AG04449 (cell line): ENCODE results near the gene PPA1.

Experiments used
- CTCF ChIA-PET: fragments of 350-600 bp; formaldehyde crosslinking; extraction: SDS; loops from one replicate; lab custom pipeline; 2021; ENCODE audit warnings: antibody characterized with exemption; lab: Yijun Ruan, JAX
- POLR2A ChIA-PET: fragments of 400-600, 350-600 bp; formaldehyde crosslinking; extraction: SDS; loops from one replicate; lab custom pipeline; 2020; ENCODE audit warnings: antibody characterized with exemption, inconsistent platforms; lab: Yijun Ruan, JAX
- DNase-seq: peaks from one replicate; pipeline ENCODE4 v3.0.0-alpha.2; 2010; ENCODE audit warnings: low read depth, low spot score
- H3K4me3 ChIP-seq: 2 replicates; pipeline ENCODE4 v1.5.1; 2011; ENCODE audit warnings: low read depth, mild to moderate bottlenecking, control low read depth, low read length
- CTCF ChIP-seq: IDR thresholded peaks from one replicate; pipeline ENCODE4 v1.5.1; 2011; ENCODE audit warnings: mild to moderate bottlenecking, moderate library complexity, low read length, control low read depth, inconsistent platforms; ENCODE audit not compliant: insufficient read depth; ENCODE audit errors: missing control alignments

Gene PPA1

GRCh38 chr10:70176441-70176840 lies 56.8 kb downstream of the PPA1 start:
- TF ChIP-seq CTCF, result no peak
- DNase-seq, result no peak
- H3K4me3 ChIP-seq, result no peak overlapping the region
- ChIA-PET POLR2A (no interaction called here), CTCF (interaction anchor here (1.3 kb wide), 1 partner anchor 14 kb away, joined by 4 read pairs; no protein-coding TSS in a partner anchor)

- CTCF ChIA-PET, result interaction anchor here (1.3 to 2.0 kb wide), 2 partner anchors 15 to 29 kb away, joined by 3 to 7 read pairs; partner anchors contain the start of gene TYSND1
- no peak for TF ChIP-seq CTCF
- POLR2A ChIA-PET, result no interaction called here
Observed at GRCh38 chr10:70175516-70175915, 57.7 kb downstream of the PPA1 start.

GRCh38 chr10:70174058-70174741 lies 59.0 kb downstream of the PPA1 start:
- ChIA-PET POLR2A (no interaction called here), CTCF (interaction anchor here (2.0 kb wide), 1 partner anchor 28 kb away, joined by 7 read pairs; the partner anchor contains the start of gene TYSND1)
- no peak for DNase-seq
- no peak for TF ChIP-seq CTCF
- no peak overlapping the region for H3K4me3 ChIP-seq

More at GRCh38 chr10:70175516-70175915, 57.7 kb downstream of the PPA1 start:
- H3K4me3 ChIP-seq, result no peak overlapping the region
- DNase-seq, result no peak

- ChIA-PET CTCF (interaction anchor here (1.5 to 4.4 kb wide), 4 partner anchors 15 to 54 kb away, joined by 4 to 44 read pairs (median 11); partner anchors contain the start of gene TYSND1), POLR2A (interaction anchor here (0.6 to 2.2 kb wide), 12 partner anchors 9 to 212 kb away, joined by 3 to 18 read pairs (median 6); partner anchors contain the start of gene TYSND1)
- no peak for TF ChIP-seq CTCF
- H3K4me3 ChIP-seq, result peak overlapping the region; percentile 95
- no peak for DNase-seq
Observed at GRCh38 chr10:70169649-70170364, 63.4 kb downstream of the PPA1 start.

GRCh38 chr10:70169011-70169410 lies 64.2 kb downstream of the PPA1 start:
- DNase-seq, result no peak
- peak overlapping the region; percentile 95 for H3K4me3 ChIP-seq
- POLR2A ChIA-PET, result interaction anchor here (0.6 to 1.0 kb wide), 2 partner anchors 23 kb away, joined by 3 to 4 read pairs; partner anchors contain the start of gene TYSND1
- CTCF ChIA-PET, result interaction anchor here (1.0 to 4.4 kb wide), 3 partner anchors 14 to 53 kb away, joined by 4 to 44 read pairs (median 11); partner anchors contain the start of gene TYSND1
- no peak for TF ChIP-seq CTCF
